Measurements from ENCODE around the gene CPTP. TPM values are rescaled to one million over a fixed set of nuclear protein-coding genes. Genes with fewer than 3 reads are reported as not detected.

CPTP gene
- total and polyA plus RNA-seq, 2 of the 13 experiments (the other 11 are each of a cell fraction or from before 2014, with no cell fraction given): 5.5 to 9.3 TPM

GRCh38 chr1:1349256-1350012 is 24.8 kb downstream of the CPTP start, which contains the start of gene DVL1 (continued):
- no peak for TF ChIP-seq ZNF318 (CRISPR knock-in tag; IDR thresholded peaks at IDR 0.05)
- no peak for TF ChIP-seq SP5 (CRISPR knock-in tag; IDR thresholded peaks at IDR 0.05; ENCODE audit: borderline replicate concordance, low read depth)
- peak; percentile 74 for TF ChIP-seq KDM2A (CRISPR knock-in tag; IDR thresholded peaks at IDR 0.05; ENCODE audit: borderline replicate concordance, low read depth)
- no peak for TF ChIP-seq ATF5 (CRISPR knock-in tag; IDR thresholded peaks at IDR 0.05; ENCODE audit: low read depth)
- no peak for TF ChIP-seq ZNF3 (CRISPR knock-in tag; IDR thresholded peaks at IDR 0.05)
- no peak for TF ChIP-seq ZNF484 (CRISPR knock-in tag; IDR thresholded peaks at IDR 0.05; ENCODE audit: borderline replicate concordance, low read depth)
- TF ChIP-seq FUBP1 (CRISPR knock-in tag; IDR thresholded peaks at IDR 0.05; ENCODE audit: borderline replicate concordance): no peak
- no peak for TF ChIP-seq NONO (IDR thresholded peaks at IDR 0.05)
- TF ChIP-seq NONO (CRISPR knock-in tag; conservative IDR thresholded peaks at IDR 0.05): no peak
- TF ChIP-seq CREB1 (IDR thresholded peaks at IDR 0.05): peak; percentile 67; the same call in 1 of the 2 replicates
- TF ChIP-seq CREB1 (CRISPR knock-in tag; IDR thresholded peaks at IDR 0.05): no peak
- no peak for TF ChIP-seq U2AF2 (IDR thresholded peaks at IDR 0.05; ENCODE audit: low read depth, low read length)
- peak; percentile 57; the same call in 1 of the 2 replicates for TF ChIP-seq ZNF740 (CRISPR knock-in tag; IDR thresholded peaks at IDR 0.05)
- TF ChIP-seq ZBTB14 (CRISPR knock-in tag; IDR thresholded peaks at IDR 0.05): peak; percentile 73
- no peak for TF ChIP-seq KDM5B (CRISPR knock-in tag; IDR thresholded peaks at IDR 0.05; ENCODE audit: borderline replicate concordance)
